Hepatocyte (in vitro differentiated cells): ENCODE data around the gene C7orf57. TPM values are rescaled to one million over a fixed set of nuclear protein-coding genes. Genes with fewer than 3 reads are reported as not detected.
"Not testable (repeated sequence)": the region's sequence is repeated elsewhere in the genome, so short reads cannot be mapped to it uniquely, and the experiment has no call there.

Experiments used
- DNase-seq: peaks from one replicate; pipeline ENCODE4 v3.0.0-alpha.2; 2016; ENCODE audit warnings: low spot score
- H2AFZ ChIP-seq: fragments of 200-600 bp; sonication (generic); 2 replicates; pipeline ENCODE4 v1.6.0; 2016; ENCODE audit warnings: antibody characterized with exemption, mild to moderate bottlenecking
- H3K27ac ChIP-seq: fragments of 200-600 bp; sonication (generic); 2 replicates; pipeline ENCODE4 v1.5.1; 2016; ENCODE audit warnings: mild to moderate bottlenecking
- H3K27me3 ChIP-seq: fragments of 200-600 bp; sonication (generic); 2 replicates; pipeline ENCODE4 v1.6.1; 2016
- H3K36me3 ChIP-seq: fragments of 200-600 bp; sonication (generic); replicated peaks from 2 replicates; pipeline ENCODE4 v1.5.1; 2016; ENCODE audit warnings: low read depth; ENCODE audit not compliant: insufficient read depth
- H3K4me1 ChIP-seq: fragments of 200-600 bp; sonication (generic); 2 replicates; pipeline ENCODE4 v1.5.1; 2016; ENCODE audit warnings: mild to moderate bottlenecking, moderate library complexity; ENCODE audit not compliant: insufficient read depth
- H3K4me2 ChIP-seq: fragments of 200-600 bp; sonication (generic); 2 replicates; pipeline ENCODE4 v1.6.0; 2016
- H3K4me3 ChIP-seq: fragments of 200-600 bp; sonication (generic); 2 replicates; pipeline ENCODE4 v1.5.1; 2016; ENCODE audit warnings: mild to moderate bottlenecking
- H3K79me2 ChIP-seq: fragments of 200-600 bp; sonication (generic); 2 replicates; pipeline ENCODE4 v1.6.0; 2017; ENCODE audit warnings: mild to moderate bottlenecking
- H3K9me2 ChIP-seq: fragments of 200-600 bp; sonication (generic); replicated peaks from 2 replicates; pipeline ENCODE4 v1.6.0; 2017; ENCODE audit warnings: mild to moderate bottlenecking; ENCODE audit not compliant: insufficient read depth
- H3K9me3 ChIP-seq: fragments of 200-600 bp; sonication (generic); 2 replicates; pipeline ENCODE4 v1.5.1; 2016; ENCODE audit warnings: low read depth, mild to moderate bottlenecking
- H4K20me1 ChIP-seq: fragments of 200-600 bp; sonication (generic); 2 replicates; pipeline ENCODE4 v1.6.0; 2016; ENCODE audit warnings: mild to moderate bottlenecking; ENCODE audit not compliant: insufficient read depth, poor library complexity, severe bottlenecking
- EZH2 ChIP-seq: fragments of 200-600 bp; sonication (generic); IDR thresholded peaks from 2 replicates; pipeline ENCODE4 v1.6.1; 2016; ENCODE audit warnings: antibody characterized with exemption, mild to moderate bottlenecking, borderline replicate concordance
- EZH2phosphoT487 ChIP-seq: fragments of 200-600 bp; sonication (generic); IDR thresholded peaks from one replicate; pipeline ENCODE4 v1.6.1; 2018; ENCODE audit warnings: antibody characterized with exemption, mild to moderate bottlenecking, low read depth, moderate library complexity; ENCODE audit not compliant: unreplicated experiment, severe bottlenecking
- WGBS: methylation state at CpG from one replicate; pipeline ENCODE4 v1.1.6; 2016; ENCODE audit warnings: low lambda C conversion rate; ENCODE audit errors: missing lambda C conversion rate; 5-methylcytosine and 5-hydroxymethylcytosine counted together
- polyA plus RNA-seq: library from polyadenylated mRNA; unstranded; fragments of >200 nt; fragmentation: Nextera tagmentation; extraction: Ambion mirVana; gene quantifications from 2 replicates; pipeline ENCODE4 v1.2.1, GENCODE V29; 2016
- total RNA-seq: library from RNA; depleted of rRNA; stranded (reverse); fragments of >200 nt; gene quantifications from 2 replicates; pipeline ENCODE4 v1.2.3, GENCODE V29; 2014
- TF ChIP-seq, protein P1 (sequence below): fragments of 200-600 bp; sonication (generic); IDR thresholded peaks from 2 replicates; pipeline ENCODE4 v1.5.1; 2016; ENCODE audit warnings: antibody characterized with exemption, mild to moderate bottlenecking; ENCODE audit not compliant: poor library complexity

C7orf57 gene
- 0.43 TPM in 1 of 2 replicates, not detected in the other for total RNA-seq
- not detected in 2 replicates for polyA plus RNA-seq

- Histone ChIP-seq H3K27ac (no peak within 1 kb of the TSS), H3K79me2 (no peaks in the 10 kb centered on the region), H4K20me1 (no peaks in the 10 kb centered on the region), H2AFZ (peak within 1 kb of the TSS; percentile 65), H3K36me3 (no peaks in the 10 kb centered on the region), H3K9me3 (no peaks in the 10 kb centered on the region), H3K4me3 (peak within 1 kb of the TSS; percentile 22), H3K4me1 (peaks cover 8% of the 10 kb centered on the region), H3K9me2 (no peaks in the 10 kb centered on the region), H3K27me3 (peaks cover 46% of the 10 kb centered on the region), H3K4me2 (peak within 1 kb of the TSS; percentile 98)
- peak; percentile 94 for DNase-seq
- WGBS: under 1% methylated on average over 52 of the region's 62 CpGs
- no peak for TF ChIP-seq EZH2
- no peak for TF ChIP-seq EZH2phosphoT487
- TF ChIP-seq, protein P1, sequence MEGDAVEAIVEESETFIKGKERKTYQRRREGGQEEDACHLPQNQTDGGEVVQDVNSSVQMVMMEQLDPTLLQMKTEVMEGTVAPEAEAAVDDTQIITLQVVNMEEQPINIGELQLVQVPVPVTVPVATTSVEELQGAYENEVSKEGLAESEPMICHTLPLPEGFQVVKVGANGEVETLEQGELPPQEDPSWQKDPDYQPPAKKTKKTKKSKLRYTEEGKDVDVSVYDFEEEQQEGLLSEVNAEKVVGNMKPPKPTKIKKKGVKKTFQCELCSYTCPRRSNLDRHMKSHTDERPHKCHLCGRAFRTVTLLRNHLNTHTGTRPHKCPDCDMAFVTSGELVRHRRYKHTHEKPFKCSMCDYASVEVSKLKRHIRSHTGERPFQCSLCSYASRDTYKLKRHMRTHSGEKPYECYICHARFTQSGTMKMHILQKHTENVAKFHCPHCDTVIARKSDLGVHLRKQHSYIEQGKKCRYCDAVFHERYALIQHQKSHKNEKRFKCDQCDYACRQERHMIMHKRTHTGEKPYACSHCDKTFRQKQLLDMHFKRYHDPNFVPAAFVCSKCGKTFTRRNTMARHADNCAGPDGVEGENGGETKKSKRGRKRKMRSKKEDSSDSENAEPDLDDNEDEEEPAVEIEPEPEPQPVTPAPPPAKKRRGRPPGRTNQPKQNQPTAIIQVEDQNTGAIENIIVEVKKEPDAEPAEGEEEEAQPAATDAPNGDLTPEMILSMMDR: peak; percentile 21
Measured at GRCh38 chr7:48035301-48035966, at the start of gene C7orf57. Gene C7orf57 (plus strand): TSS chr7:48035543. CDS start chr7:48036309, 766 bp downstream.

DNA sequence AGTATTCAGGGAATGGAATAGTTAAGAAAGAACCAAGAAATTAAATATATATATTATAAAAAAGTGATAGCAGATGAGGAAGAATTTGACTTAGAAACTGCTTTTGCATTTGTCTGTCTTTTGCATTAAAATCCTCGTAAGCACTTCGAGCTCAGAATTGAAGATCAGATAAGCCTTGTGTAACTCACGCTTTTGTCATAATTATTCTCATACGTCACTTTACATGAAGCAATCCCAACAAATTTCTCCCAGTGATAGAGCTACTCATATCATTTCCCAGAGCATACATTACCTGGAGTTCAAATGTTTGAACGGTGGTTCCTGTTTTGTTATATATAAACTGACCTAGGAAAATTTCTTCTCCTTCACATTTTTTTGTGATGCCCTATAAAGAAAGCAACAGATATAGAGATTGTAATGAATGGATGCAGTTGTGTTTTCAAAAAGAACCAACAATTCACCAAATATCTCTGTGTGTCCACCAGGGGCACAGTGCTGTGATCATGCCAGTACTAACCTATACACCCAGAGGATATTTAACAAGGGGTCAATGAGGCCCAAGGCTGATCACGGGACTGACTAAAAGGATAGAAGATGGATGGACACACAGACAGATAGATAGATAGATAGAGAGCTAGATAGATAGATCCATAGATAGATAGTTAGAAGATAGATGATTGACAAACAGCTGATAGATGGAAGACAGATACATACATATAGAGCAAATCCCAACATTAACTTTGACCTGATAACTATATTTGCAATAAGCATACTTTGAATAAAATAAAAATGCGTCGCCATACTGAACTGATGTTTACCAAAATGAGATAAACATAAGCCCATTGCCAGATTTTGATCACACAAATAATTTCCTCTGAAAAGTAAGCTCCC is 46.6 kb upstream of the C7orf57 start:
- Histone ChIP-seq H3K79me2 (no peaks in the 10 kb centered on the region), H3K27ac (peak overlapping the region; percentile 93), H3K27me3 (no peaks in the 10 kb centered on the region), H4K20me1 (no peaks in the 10 kb centered on the region), H3K9me2 (no peaks in the 10 kb centered on the region), H3K36me3 (no peaks in the 10 kb centered on the region), H3K4me1 (peaks cover 7% of the 10 kb centered on the region), H3K9me3 (no peaks in the 10 kb centered on the region), H2AFZ (peak overlapping the region; percentile 7), H3K4me3 (no peak overlapping the region), H3K4me2 (no peak overlapping the region)
- TF ChIP-seq EZH2phosphoT487: no peak
- TF ChIP-seq, protein P1: peak; percentile 37
- no peak for DNase-seq
- WGBS: 76% methylated on average over 8 of the region's 8 CpGs

GRCh38 chr7:47989607-47990400 is 45.5 kb upstream of the C7orf57 start:
- 28% methylated on average over 10 of the region's 10 CpGs for WGBS
- H2AFZ ChIP-seq: peak overlapping the region; percentile 34
- peak; percentile 58 for DNase-seq
- H3K4me1 ChIP-seq, H3K79me2 ChIP-seq, H4K20me1 ChIP-seq, H3K27me3 ChIP-seq, H3K36me3 ChIP-seq, H3K4me3 ChIP-seq, H3K9me3 ChIP-seq, H3K9me2 ChIP-seq, H3K4me2 ChIP-seq: not testable (repeated sequence)
- peak overlapping the region; percentile 93 for H3K27ac ChIP-seq
